Left forelimb (tissue), 1 donor: ENCODE data around the gene RHBDD1.

ENCODE experiments used
- DNase-seq: peaks from one replicate; pipeline ENCODE4 v3.0.0-alpha.2; 2018; ENCODE audit warnings: low spot score

RHBDD1 gene

GRCh38 chr2:226915846-226916360 lies 80.0 kb downstream of the RHBDD1 start:
- DNase-seq: no peak

- DNase-seq: no peak
Observed at GRCh38 chr2:226916669-226917068, 80.8 kb downstream of the RHBDD1 start.

- no peak for DNase-seq
Observed at GRCh38 chr2:226932443-226932842, 96.6 kb downstream of the RHBDD1 start.

- DNase-seq: no peak
Observed at GRCh38 chr2:226934546-226935201, 98.8 kb downstream of the RHBDD1 start.

- no peak for DNase-seq
Observed at GRCh38 chr2:226943862-226944620, 108.2 kb downstream of the RHBDD1 start.

GRCh38 chr2:226953206-226953605 lies 117.4 kb downstream of the RHBDD1 start:
- no peak for DNase-seq

GRCh38 chr2:226953826-226954225 lies 118.0 kb downstream of the RHBDD1 start:
- no peak for DNase-seq

GRCh38 chr2:226956659-226957058 lies 120.8 kb downstream of the RHBDD1 start:
- no peak for DNase-seq

GRCh38 chr2:226959418-226959817 lies 123.6 kb downstream of the RHBDD1 start:
- DNase-seq: no peak

GRCh38 chr2:226962176-226962773 lies 126.4 kb downstream of the RHBDD1 start:
- no peak for DNase-seq

GRCh38 chr2:226963528-226963927 lies 127.7 kb downstream of the RHBDD1 start:
- no peak for DNase-seq

- no peak for DNase-seq
Observed at GRCh38 chr2:226965376-226965775, 129.5 kb downstream of the RHBDD1 start.

- no peak for DNase-seq
Observed at GRCh38 chr2:226969417-226970080, 133.7 kb downstream of the RHBDD1 start.

GRCh38 chr2:226970362-226970761 lies 134.5 kb downstream of the RHBDD1 start:
- DNase-seq: no peak

GRCh38 chr2:226971084-226971483 lies 135.2 kb downstream of the RHBDD1 start:
- no peak for DNase-seq

- no peak for DNase-seq
Observed at GRCh38 chr2:226971770-226972169, 135.9 kb downstream of the RHBDD1 start.

GRCh38 chr2:226973816-226974215 lies 138.0 kb downstream of the RHBDD1 start:
- no peak for DNase-seq

- DNase-seq: no peak
Observed at GRCh38 chr2:226977775-226978190, 141.9 kb downstream of the RHBDD1 start.

- no peak for DNase-seq
Observed at GRCh38 chr2:226978300-226978699, 142.4 kb downstream of the RHBDD1 start.

- no peak for DNase-seq
Observed at GRCh38 chr2:226979004-226979403, 143.2 kb downstream of the RHBDD1 start.

- no peak for DNase-seq
Observed at GRCh38 chr2:226981791-226982326, 146.0 kb downstream of the RHBDD1 start.
